Left ventricle myocardium inferior (tissue), 1 donor: ENCODE measurements around the gene METTL25B. TPM values are rescaled to one million over a fixed set of nuclear protein-coding genes. Genes with fewer than 3 reads are reported as not detected.

Source experiments
- DNase-seq: peaks from one replicate; pipeline ENCODE4 v3.0.0-alpha.2; 2020
- H3K27ac ChIP-seq: fragments of 200-600 bp; replicated peaks from 2 replicates; pipeline ENCODE4 v1.8.0; 2021
- H3K27me3 ChIP-seq: fragments of 200-600 bp; 2 replicates; pipeline ENCODE4 v1.8.0; 2021; ENCODE audit warnings: low read depth
- H3K36me3 ChIP-seq: fragments of 200-600 bp; 2 replicates; pipeline ENCODE4 v1.8.0; 2021
- H3K4me1 ChIP-seq: fragments of 200-600 bp; 2 replicates; pipeline ENCODE4 v1.8.0; 2021
- H3K4me3 ChIP-seq: fragments of 200-600 bp; 2 replicates; pipeline ENCODE4 v1.8.0; 2021; ENCODE audit warnings: mild to moderate bottlenecking, moderate library complexity
- H3K9me3 ChIP-seq: fragments of 200-600 bp; replicated peaks from 2 replicates; pipeline ENCODE4 v1.8.0; 2021
- intact Hi-C: fragments of 100-400 bp; cut with micrococcal nuclease; formaldehyde crosslinking; loops from one replicate; pipeline ENCODE4 v1.11.0; 2022
- total RNA-seq: library from RNA; stranded (reverse); fragmentation: NEBNext Ultra II Directional; extraction: Animal tissue kit (Norgen Biotek cat#: 25700); gene quantifications from one replicate; pipeline ENCODE4 v1.2.1, GENCODE V29; 2021
- TF ChIP-seq, protein P1 (sequence below): fragments of 200-600 bp; IDR thresholded peaks from 2 replicates; pipeline ENCODE4 v1.8.0; 2021; ENCODE audit warnings: antibody characterized with exemption, mild to moderate bottlenecking, borderline replicate concordance
- donor health status: DM: no; HTN: yes; CAD: no; lungs with severe emphysema.

Gene METTL25B
- total RNA-seq, 1 donor from 2014 or later = 18.1 TPM

GRCh38 chr1:156703741-156704140, 24.5 kb upstream of the METTL25B start:
- TF ChIP-seq, protein P1, sequence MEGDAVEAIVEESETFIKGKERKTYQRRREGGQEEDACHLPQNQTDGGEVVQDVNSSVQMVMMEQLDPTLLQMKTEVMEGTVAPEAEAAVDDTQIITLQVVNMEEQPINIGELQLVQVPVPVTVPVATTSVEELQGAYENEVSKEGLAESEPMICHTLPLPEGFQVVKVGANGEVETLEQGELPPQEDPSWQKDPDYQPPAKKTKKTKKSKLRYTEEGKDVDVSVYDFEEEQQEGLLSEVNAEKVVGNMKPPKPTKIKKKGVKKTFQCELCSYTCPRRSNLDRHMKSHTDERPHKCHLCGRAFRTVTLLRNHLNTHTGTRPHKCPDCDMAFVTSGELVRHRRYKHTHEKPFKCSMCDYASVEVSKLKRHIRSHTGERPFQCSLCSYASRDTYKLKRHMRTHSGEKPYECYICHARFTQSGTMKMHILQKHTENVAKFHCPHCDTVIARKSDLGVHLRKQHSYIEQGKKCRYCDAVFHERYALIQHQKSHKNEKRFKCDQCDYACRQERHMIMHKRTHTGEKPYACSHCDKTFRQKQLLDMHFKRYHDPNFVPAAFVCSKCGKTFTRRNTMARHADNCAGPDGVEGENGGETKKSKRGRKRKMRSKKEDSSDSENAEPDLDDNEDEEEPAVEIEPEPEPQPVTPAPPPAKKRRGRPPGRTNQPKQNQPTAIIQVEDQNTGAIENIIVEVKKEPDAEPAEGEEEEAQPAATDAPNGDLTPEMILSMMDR = no peak
- H3K36me3 ChIP-seq = no peaks in the 10 kb centered on the region
- peaks cover 30% of the 10 kb centered on the region for H3K4me1 ChIP-seq
- H3K27ac ChIP-seq = no peak overlapping the region
- no peak for DNase-seq
- peaks cover 79% of the 10 kb centered on the region for H3K27me3 ChIP-seq
- H3K9me3 ChIP-seq = no peaks in the 10 kb centered on the region
- intact Hi-C loops = no loop called here
- H3K4me3 ChIP-seq = no peak overlapping the region

DNA sequence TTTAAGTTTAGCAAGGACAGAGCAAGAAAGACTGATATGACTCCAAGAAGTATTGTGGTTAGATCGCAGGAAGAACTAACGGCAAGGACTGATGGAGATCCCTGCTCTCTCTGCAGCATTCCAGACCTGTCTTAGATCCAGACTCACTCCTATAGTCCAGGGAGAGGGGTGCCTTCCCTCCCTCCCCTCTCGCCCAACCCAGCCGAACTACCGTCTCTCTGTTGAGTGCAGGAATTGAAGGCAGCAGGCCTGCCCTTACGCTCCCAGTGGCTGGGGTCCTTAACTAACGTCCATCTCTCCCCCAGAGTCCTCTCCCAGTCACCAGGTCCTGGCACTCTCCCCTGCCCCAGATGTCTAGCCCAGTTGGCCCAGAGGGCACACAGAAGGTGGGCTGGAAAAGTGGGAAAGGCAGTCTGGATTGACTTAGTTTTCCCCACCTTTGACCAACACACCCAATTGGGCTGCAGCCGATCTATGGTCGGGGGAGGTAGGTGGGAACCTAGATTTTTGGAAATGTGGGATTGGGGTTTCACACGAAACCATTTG, 24.0 kb upstream of the METTL25B start:
- DNase-seq = no peak
- Histone ChIP-seq H3K36me3 (no peaks in the 10 kb centered on the region), H3K9me3 (no peaks in the 10 kb centered on the region), H3K4me1 (peaks cover 30% of the 10 kb centered on the region), H3K27ac (no peak overlapping the region), H3K27me3 (peaks cover 74% of the 10 kb centered on the region), H3K4me3 (no peak overlapping the region)
- TF ChIP-seq, protein P1 = no peak
- intact Hi-C loops = no loop called here

DNA sequence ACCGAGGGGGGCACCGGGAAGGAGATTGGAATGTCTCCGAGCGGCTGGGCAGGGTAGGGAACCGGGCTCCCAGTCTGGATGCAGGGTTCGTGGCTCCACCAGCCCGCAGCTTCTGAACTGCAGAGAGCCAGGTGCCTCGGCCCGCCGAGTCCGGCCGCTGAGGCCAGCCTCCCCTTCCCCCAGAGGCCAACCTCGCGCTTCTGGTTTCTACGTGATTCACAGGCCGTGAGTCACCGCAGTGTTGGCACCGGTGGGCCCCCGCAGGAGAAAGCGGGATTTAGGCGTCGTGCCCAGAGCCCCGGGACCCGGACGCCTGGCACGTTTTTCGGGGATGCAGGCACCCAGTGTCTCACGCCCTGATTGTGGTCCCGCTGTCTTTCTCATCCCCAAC, 23.3 kb upstream of the METTL25B start:
- no peak overlapping the region for H3K27ac ChIP-seq
- H3K27me3 ChIP-seq = peaks cover 69% of the 10 kb centered on the region
- no peaks in the 10 kb centered on the region for H3K36me3 ChIP-seq
- TF ChIP-seq, protein P1 = no peak
- H3K9me3 ChIP-seq = no peaks in the 10 kb centered on the region
- peaks cover 37% of the 10 kb centered on the region for H3K4me1 ChIP-seq
- H3K4me3 ChIP-seq = peak overlapping the region; percentile 66
- peak; percentile 29 for DNase-seq
- intact Hi-C loops = no loop called here

DNA sequence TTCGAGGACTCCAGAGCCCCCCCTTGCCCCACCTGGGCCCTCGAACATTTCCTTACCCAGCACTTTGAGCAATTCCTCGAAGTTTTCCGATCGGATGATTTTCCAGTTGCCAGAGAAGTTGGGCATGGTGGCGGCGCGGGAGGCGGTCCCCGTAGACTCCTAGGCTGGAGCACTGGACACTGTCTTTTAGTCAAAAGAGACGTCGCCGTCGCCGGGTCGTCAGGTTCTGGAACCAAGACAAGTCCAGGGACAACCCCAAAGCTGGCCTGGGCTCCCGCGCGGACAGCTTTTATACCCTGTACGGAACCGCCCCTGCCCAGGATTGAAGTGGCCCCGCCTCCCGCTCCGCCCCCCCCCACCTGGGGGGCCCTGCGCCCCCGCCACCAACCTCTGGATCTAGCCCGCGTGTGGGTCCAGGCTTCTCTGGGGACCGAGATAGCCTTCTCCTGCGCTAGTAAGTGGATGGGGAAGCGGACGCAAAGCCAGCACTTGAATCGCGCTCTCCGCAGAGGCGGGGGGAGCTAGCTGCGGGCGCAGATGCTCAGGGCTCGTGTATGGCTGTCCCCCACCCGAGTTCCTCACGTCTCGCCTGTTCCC, 22.9 kb upstream of the METTL25B start, which contains the start of gene CRABP2:
CRABP2 (minus strand) TSS at position 263 of the 597 bp plus-strand sequence; CDS start at position 126, 137 bp downstream.
- no peaks in the 10 kb centered on the region for H3K36me3 ChIP-seq
- H3K4me1 ChIP-seq = peaks cover 42% of the 10 kb centered on the region
- intact Hi-C loops = no loop called here
- DNase-seq = no peak
- TF ChIP-seq, protein P1 = no peak
- H3K9me3 ChIP-seq = no peaks in the 10 kb centered on the region
- peaks cover 64% of the 10 kb centered on the region for H3K27me3 ChIP-seq
- H3K27ac ChIP-seq = peak within 1 kb of the TSS; percentile 73
- H3K4me3 ChIP-seq = peak within 1 kb of the TSS; percentile 66

DNA sequence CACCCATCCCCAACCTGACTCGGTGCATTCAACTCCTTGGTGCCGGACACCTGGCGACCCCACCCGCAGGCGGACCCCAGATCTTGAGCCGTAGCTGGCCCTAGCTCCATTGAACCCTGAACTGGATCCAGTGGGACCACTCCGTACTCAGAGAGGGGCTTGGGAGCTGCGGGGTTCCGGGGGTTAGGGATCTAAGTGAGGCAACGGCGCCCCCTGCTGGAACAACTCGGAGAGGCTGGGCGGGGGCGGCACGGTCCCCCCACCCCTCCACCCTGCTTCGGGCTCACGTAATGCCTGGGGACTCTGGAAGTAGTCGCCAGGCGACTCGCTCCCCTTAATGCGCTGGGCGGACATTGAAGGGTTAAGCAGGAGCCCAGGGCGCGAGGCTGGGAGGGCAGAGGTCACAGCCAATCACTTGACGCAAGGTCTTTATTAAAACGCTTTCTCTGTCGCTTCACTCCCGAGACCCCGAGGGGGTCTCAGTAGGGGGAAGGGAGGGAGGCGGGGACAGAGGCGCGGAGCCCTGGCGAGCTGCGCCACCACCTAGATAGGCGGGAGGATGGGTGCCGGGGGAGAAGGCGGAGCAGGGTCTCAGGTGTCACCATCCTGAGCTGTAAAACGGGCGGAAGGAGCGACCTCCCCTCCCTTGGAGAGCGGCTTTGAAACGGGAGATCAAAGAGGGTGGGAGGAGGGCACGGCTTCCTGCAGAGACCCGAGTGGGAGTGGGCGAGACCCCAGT, 22.2 kb upstream of the METTL25B start:
- TF ChIP-seq, protein P1 = peak; percentile 80
- intact Hi-C loops = no loop called here
- Histone ChIP-seq H3K27me3 (peaks cover 57% of the 10 kb centered on the region), H3K36me3 (no peaks in the 10 kb centered on the region), H3K4me1 (peaks cover 42% of the 10 kb centered on the region), H3K27ac (peak overlapping the region; percentile 73), H3K9me3 (no peaks in the 10 kb centered on the region), H3K4me3 (peak overlapping the region; percentile 66)
- peak; percentile 60 for DNase-seq
